GM23338 (cell line): ENCODE data around the gene PITPNC1. TPM values are rescaled to one million over a fixed set of nuclear protein-coding genes. Genes with fewer than 3 reads are reported as not detected.
A peak's percentile ranks its signal among the peaks of the same experiment; 100 is the strongest.

ENCODE experiments used
- ATAC-seq: fragments of 200-7000 bp; cut with Tn5 transposase; 3 replicates; pipeline ENCODE4 v1.9.1; 2020
- DNase-seq: peaks from one replicate; pipeline ENCODE4 v3.0.0-alpha.2; 2015; ENCODE audit warnings: low spot score
- H2AFZ ChIP-seq: fragments of 200-600 bp; sonication (generic); 2 replicates; pipeline ENCODE4 v1.8.0; 2016; ENCODE audit warnings: antibody characterized with exemption, mild to moderate bottlenecking, moderate library complexity
- H3F3A ChIP-seq: fragments of 200-600 bp; sonication (generic); replicated peaks from 2 replicates; pipeline ENCODE4 v1.8.0; 2017; ENCODE audit warnings: antibody characterized with exemption, mixed run types, low read depth
- H3K27ac ChIP-seq: fragments of 200-600 bp; sonication (generic); 2 replicates; pipeline ENCODE4 v1.6.1; 2016; ENCODE audit warnings: low read depth
- H3K27me3 ChIP-seq: fragments of 200-600 bp; sonication (generic); 2 replicates; pipeline ENCODE4 v1.8.0; 2016; ENCODE audit warnings: mild to moderate bottlenecking, mixed run types, moderate library complexity; ENCODE audit not compliant: insufficient read depth
- H3K36me3 ChIP-seq: fragments of 200-600 bp; sonication (generic); 2 replicates; pipeline ENCODE4 v1.8.0; 2016; ENCODE audit warnings: mild to moderate bottlenecking; ENCODE audit not compliant: insufficient read depth
- H3K4me1 ChIP-seq: fragments of 200-600 bp; sonication (generic); 2 replicates; pipeline ENCODE4 v1.8.0; 2016; ENCODE audit warnings: mild to moderate bottlenecking, moderate library complexity; ENCODE audit not compliant: insufficient read depth
- H3K4me2 ChIP-seq: fragments of 200-600 bp; sonication (generic); 2 replicates; pipeline ENCODE4 v1.7.1; 2017; ENCODE audit warnings: mixed run types
- H3K4me3 ChIP-seq: fragments of 200-600 bp; sonication (generic); 2 replicates; pipeline ENCODE4 v1.6.1; 2016; ENCODE audit warnings: mixed run types
- H3K79me2 ChIP-seq: fragments of 200-600 bp; sonication (generic); replicated peaks from 2 replicates; pipeline ENCODE4 v1.8.0; 2017; ENCODE audit warnings: mild to moderate bottlenecking; ENCODE audit not compliant: insufficient read depth
- H3K9me2 ChIP-seq: fragments of 200-600 bp; sonication (generic); 2 replicates; pipeline ENCODE4 v1.8.0; 2017; ENCODE audit not compliant: insufficient read depth
- H4K20me1 ChIP-seq: fragments of 200-600 bp; sonication (generic); replicated peaks from 2 replicates; pipeline ENCODE4 v1.8.0; 2017; ENCODE audit warnings: mild to moderate bottlenecking; ENCODE audit not compliant: insufficient read depth
- H3K27ac Mint-ChIP-seq: 2 replicates; pipeline ENCODE4 v1.8.0; 2020; ENCODE audit warnings: inconsistent platforms, mild to moderate bottlenecking, moderate library complexity, mixed read lengths
- H3K27me3 Mint-ChIP-seq: 3 replicates; pipeline ENCODE4 v1.8.0; 2022; ENCODE audit warnings: low read depth, mild to moderate bottlenecking, moderate library complexity, mixed read lengths, inconsistent platforms; ENCODE audit not compliant: insufficient read depth, poor library complexity
- H3K36me3 Mint-ChIP-seq: 3 replicates; pipeline ENCODE4 v1.8.0; 2021; ENCODE audit warnings: low read depth, mild to moderate bottlenecking, inconsistent platforms, moderate library complexity, mixed read lengths
- H3K4me1 Mint-ChIP-seq: 3 replicates; pipeline ENCODE4 v1.8.0; 2020; ENCODE audit warnings: mild to moderate bottlenecking, inconsistent platforms, mixed read lengths
- H3K4me3 Mint-ChIP-seq: 3 replicates; pipeline ENCODE4 v1.8.0; 2021; ENCODE audit warnings: moderate library complexity, mild to moderate bottlenecking, inconsistent platforms, mixed read lengths
- H3K9me3 Mint-ChIP-seq: 3 replicates; pipeline ENCODE4 v1.8.0; 2020; ENCODE audit warnings: moderate library complexity, mild to moderate bottlenecking, inconsistent platforms, mixed read lengths
- CREB1 ChIP-seq: fragments of 250-450 bp; sonication (Bioruptor Pico); IDR thresholded peaks from 2 replicates; pipeline ENCODE4 v1.5.0; 2020; ENCODE audit warnings: low read depth, mild to moderate bottlenecking, moderate library complexity
- ETS1 ChIP-seq: IDR thresholded peaks from 2 replicates; pipeline ENCODE4 v1.6.1; 2016; ENCODE audit warnings: antibody characterized with exemption
- EZH2 ChIP-seq: fragments of 200-600 bp; sonication (generic); IDR thresholded peaks from one replicate; pipeline ENCODE4 v1.8.0; 2017; ENCODE audit warnings: antibody characterized with exemption, mild to moderate bottlenecking, low read depth; ENCODE audit not compliant: unreplicated experiment
- EZH2phosphoT487 ChIP-seq: fragments of 200-600 bp; sonication (generic); IDR thresholded peaks from one replicate; pipeline ENCODE4 v1.8.1; 2018; ENCODE audit warnings: antibody characterized with exemption; ENCODE audit not compliant: unreplicated experiment
- JUNB ChIP-seq: IDR thresholded peaks from one replicate; pipeline ENCODE4 v1.6.1; 2016; ENCODE audit warnings: antibody characterized with exemption; ENCODE audit not compliant: unreplicated experiment
- NANOG ChIP-seq: IDR thresholded peaks from 2 replicates; pipeline ENCODE4 v1.6.1; 2016; ENCODE audit warnings: antibody characterized with exemption, borderline replicate concordance
- POLR2AphosphoS5 ChIP-seq: IDR thresholded peaks from 2 replicates; pipeline ENCODE4 v1.6.1; 2016; ENCODE audit warnings: antibody characterized with exemption, low read depth
- REST ChIP-seq: IDR thresholded peaks from one replicate; pipeline ENCODE4 v1.6.1; 2018; ENCODE audit warnings: antibody characterized with exemption; ENCODE audit not compliant: unreplicated experiment
- STAT1 ChIP-seq: IDR thresholded peaks from one replicate; pipeline ENCODE4 v1.6.1; 2016; ENCODE audit warnings: antibody characterized with exemption; ENCODE audit not compliant: unreplicated experiment
- ZNF114 ChIP-seq: fragments of 250-450 bp; sonication (Bioruptor Pico); IDR thresholded peaks from 2 replicates; pipeline ENCODE4 v1.5.0; 2020; ENCODE audit warnings: mild to moderate bottlenecking, moderate library complexity
- ZNF331 ChIP-seq: fragments of 250-450 bp; sonication (Bioruptor Pico); IDR thresholded peaks from 2 replicates; pipeline ENCODE4 v1.5.0; 2020; ENCODE audit warnings: low read depth, mild to moderate bottlenecking, moderate library complexity
- ZNF462 ChIP-seq: fragments of 250-450 bp; sonication (Bioruptor Pico); IDR thresholded peaks from 2 replicates; pipeline ENCODE4 v1.5.0; 2020; ENCODE audit warnings: mild to moderate bottlenecking, moderate library complexity
- polyA plus RNA-seq: library from polyadenylated mRNA; unstranded; fragments of >200 nt; fragmentation: Nextera tagmentation; extraction: Ambion mirVana; gene quantifications from 2 replicates; pipeline ENCODE4 v1.2.1, GENCODE V29; 2016
- total RNA-seq: library from RNA; depleted of rRNA; stranded (reverse); fragments of >200 nt; shearing (Covaris generic); gene quantifications from 2 replicates; pipeline ENCODE4 v1.2.3, GENCODE V29; 2014
- TF ChIP-seq, protein P1 (sequence below), 2 experiments: fragments of 200-600 bp in 1 of 2; sonication (generic) in 1 of 2; conservative IDR thresholded peaks; 2 replicates each; pipeline versions ENCODE4 v1.5.1 to v1.6.1; 2016 to 2017; ENCODE audit warnings: antibody characterized with exemption in 2 of 2, low read depth in 2 of 2, mild to moderate bottlenecking in 2 of 2, moderate library complexity in 1 of 2

PITPNC1 gene
- total and polyA plus RNA-seq, 2 experiments from 2014 or later: 23.0 to 32.6 TPM

DNA sequence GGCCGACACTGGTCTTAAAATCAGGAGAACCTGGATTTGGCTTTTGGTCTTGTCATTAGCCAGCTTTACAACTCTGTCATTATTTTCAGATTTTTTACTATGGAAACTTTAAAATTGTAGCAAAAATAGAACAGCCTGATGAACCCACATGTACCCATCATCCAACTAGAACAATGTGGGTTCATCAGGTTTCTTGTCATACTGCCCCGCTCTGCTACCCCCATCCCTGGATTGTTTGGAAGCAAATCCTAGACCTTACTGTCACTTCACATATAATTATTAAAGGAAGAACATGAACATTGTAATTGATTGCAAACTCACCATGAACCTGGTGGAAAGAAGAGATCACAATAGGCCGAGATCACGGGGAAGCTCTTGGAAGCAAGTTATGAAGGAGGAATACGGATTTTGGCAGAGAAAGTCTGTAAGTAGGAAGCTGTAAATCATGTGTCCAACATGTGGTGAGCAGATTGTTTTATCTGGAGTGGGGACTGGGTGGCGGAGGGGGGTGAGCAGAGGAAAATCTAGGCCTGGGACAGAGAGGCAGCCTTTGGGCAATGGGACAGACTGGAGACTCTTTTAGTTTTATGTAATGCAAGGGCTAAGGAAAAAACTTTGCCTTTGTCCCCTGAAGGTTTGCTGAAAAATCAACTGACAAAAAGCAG is 67.0 kb downstream of the PITPNC1 start:
- no peak overlapping the region for H3K4me2 ChIP-seq
- peak overlapping the region; percentile 88; the same call in 1 of the 2 replicates for H3K27ac ChIP-seq
- no peak overlapping the region for H2AFZ ChIP-seq
- no peaks in the 10 kb centered on the region; the same call in 2 of the 3 replicates for H3K36me3 Mint-ChIP-seq
- no peaks in the 10 kb centered on the region for H3K36me3 ChIP-seq
- H3K27me3 Mint-ChIP-seq: peaks cover 5% of the 10 kb centered on the region
- H3K4me1 Mint-ChIP-seq: peaks cover 35% of the 10 kb centered on the region
- H3K4me1 ChIP-seq: peaks cover 40% of the 10 kb centered on the region
- no peak overlapping the region for H3K4me3 ChIP-seq
- H4K20me1 ChIP-seq: peaks cover 4% of the 10 kb centered on the region
- peaks cover 86% of the 10 kb centered on the region for H3K79me2 ChIP-seq
- no peaks in the 10 kb centered on the region for H3K9me2 ChIP-seq
- ATAC-seq (no peak), DNase-seq (no peak)
- no peaks in the 10 kb centered on the region for H3K9me3 Mint-ChIP-seq
- H3F3A ChIP-seq: 0 out of 2 replicates have a peak, but pooled peaks cover 4% of the 10 kb centered on the region
- 0 out of 2 replicates have a peak overlapping the region, but pooled peaks have one; percentile 0 for H3K27ac Mint-ChIP-seq
- no peak for TF ChIP-seq ZNF114 (CRISPR knock-in tag)
- TF ChIP-seq JUNB: no peak
- no peak for TF ChIP-seq ETS1
- TF ChIP-seq, protein P1, sequence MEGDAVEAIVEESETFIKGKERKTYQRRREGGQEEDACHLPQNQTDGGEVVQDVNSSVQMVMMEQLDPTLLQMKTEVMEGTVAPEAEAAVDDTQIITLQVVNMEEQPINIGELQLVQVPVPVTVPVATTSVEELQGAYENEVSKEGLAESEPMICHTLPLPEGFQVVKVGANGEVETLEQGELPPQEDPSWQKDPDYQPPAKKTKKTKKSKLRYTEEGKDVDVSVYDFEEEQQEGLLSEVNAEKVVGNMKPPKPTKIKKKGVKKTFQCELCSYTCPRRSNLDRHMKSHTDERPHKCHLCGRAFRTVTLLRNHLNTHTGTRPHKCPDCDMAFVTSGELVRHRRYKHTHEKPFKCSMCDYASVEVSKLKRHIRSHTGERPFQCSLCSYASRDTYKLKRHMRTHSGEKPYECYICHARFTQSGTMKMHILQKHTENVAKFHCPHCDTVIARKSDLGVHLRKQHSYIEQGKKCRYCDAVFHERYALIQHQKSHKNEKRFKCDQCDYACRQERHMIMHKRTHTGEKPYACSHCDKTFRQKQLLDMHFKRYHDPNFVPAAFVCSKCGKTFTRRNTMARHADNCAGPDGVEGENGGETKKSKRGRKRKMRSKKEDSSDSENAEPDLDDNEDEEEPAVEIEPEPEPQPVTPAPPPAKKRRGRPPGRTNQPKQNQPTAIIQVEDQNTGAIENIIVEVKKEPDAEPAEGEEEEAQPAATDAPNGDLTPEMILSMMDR (conservative IDR thresholded peaks at IDR 0.05; ENCODE audit: low read depth in 2 of 2): no peak
- TF ChIP-seq POLR2AphosphoS5: no peak
- TF ChIP-seq ZNF331: no peak
- TF ChIP-seq EZH2phosphoT487: no peak
- TF ChIP-seq CREB1 (CRISPR knock-in tag): no peak
- TF ChIP-seq REST: no peak
- no peak for TF ChIP-seq ZNF462 (CRISPR knock-in tag)
- no peak for TF ChIP-seq NANOG
- no peak for TF ChIP-seq STAT1
- no peak for TF ChIP-seq EZH2
- no peaks in the 10 kb centered on the region for H3K27me3 ChIP-seq
- H3K4me3 Mint-ChIP-seq: no peak overlapping the region
